Ammon's horn (tissue), 1 donor: ENCODE measurements around the gene ELAVL1.
"Not testable (repeated sequence)": the region's sequence is repeated elsewhere in the genome, so short reads cannot be mapped to it uniquely, and the experiment has no call there.

Experiments
- DNase-seq: peaks from one replicate; pipeline ENCODE4 v3.0.0-alpha.2; 2016; ENCODE audit warnings: low spot score

Gene ELAVL1

DNA sequence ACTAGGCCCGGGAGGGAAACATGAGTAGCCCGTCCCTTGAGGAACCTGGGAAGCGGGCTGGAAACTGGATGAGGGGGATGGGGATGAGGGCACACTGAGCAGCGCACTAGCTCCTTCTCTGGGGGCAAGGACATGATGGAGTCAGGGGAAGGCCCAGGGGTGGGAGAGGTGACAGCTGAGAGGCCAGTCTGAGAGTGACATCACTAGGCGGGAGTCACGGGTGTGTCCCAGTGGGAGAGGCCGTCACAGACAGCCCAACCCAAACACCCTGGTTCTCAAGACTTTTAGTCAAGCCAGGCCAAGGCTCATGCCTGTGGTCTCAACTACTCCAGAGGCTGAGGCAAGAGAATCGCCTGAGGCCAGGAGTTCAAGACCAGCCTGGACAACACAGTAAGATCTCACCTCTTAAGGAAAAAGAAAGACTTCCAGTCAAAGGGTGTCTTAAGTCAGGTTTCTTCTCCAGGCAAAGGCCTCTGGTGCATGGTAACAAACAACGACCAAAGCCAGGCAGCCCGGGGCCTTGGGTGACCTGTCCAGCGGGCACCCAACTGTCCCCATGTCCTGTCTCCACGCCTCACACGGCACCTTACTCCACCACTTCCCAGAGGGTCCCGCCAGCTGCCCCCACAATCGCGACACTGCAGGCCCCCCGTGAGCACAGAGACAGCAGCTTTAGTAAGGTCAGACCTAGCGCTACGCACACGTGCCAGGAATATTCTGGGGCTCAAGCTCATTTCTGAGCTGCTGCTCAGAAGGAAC lies 36.5 kb downstream of the ELAVL1 start:
- DNase-seq = no peak

DNA sequence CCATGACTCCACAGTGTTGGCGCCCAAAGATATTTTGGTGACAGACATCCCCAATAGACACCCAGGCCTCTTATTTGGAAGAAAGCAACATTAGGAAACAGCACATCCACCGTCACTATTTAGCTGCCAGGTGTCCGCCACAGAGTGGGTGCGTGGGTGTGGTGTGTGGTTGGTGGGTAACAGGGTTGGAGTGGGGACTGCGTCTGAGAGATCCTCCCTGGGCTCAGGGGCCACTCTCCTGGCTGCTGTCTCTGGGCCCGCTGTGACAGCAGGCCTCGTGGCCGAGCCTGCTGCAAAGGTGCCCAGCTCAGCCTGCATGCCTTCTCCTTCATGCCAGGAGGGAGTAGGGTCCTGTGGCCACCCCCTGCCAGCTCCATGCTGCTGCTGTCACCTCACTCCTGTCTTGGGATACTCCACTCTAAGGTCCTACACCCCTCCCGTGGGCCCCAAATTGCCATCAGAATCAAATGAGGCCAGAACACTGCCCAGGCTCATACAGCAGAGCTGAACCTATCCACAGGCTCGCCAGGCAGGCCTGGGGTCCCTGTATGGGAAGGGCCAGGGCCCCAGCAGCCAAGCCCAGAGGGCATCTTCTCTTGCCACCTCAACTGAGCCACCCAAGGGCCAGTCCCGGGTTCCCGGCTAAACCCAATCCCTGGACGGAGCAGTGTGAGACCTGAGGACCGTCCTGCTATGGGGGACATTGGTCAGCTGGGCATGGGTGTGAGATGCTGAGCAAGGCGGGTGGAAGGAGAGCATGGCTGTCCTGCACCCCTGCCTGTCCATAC lies 37.2 kb downstream of the ELAVL1 start:
- DNase-seq = no peak

GRCh38 chr19:7965921-7966665 lies 39.3 kb downstream of the ELAVL1 start:
- no peak for DNase-seq

GRCh38 chr19:7965259-7965841 lies 40.1 kb downstream of the ELAVL1 start:
- DNase-seq = no peak

DNA sequence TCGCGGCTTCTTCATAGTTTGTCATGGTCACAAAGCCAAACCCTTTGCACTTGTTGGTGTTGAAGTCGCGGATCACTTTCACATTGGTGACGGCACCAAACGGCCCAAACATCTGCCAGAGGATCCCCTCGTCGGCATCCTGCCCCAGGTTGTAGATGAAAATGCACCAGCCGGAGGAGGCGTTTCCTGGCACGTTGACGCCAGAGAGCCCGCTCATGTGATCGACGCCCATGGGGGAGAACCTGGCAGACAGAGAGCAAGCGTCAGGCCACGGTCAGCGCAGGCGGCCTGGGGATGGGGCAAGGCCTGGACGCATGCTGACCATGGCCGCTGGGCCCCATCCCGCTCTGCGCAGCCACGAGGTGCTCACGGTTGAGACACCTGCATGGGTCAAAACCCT lies 41.9 kb downstream of the ELAVL1 start:
- DNase-seq = no peak

GRCh38 chr19:7962644-7963268 lies 42.7 kb downstream of the ELAVL1 start:
- no peak for DNase-seq

GRCh38 chr19:7961920-7962626 lies 43.4 kb downstream of the ELAVL1 start:
- DNase-seq = no peak

DNA sequence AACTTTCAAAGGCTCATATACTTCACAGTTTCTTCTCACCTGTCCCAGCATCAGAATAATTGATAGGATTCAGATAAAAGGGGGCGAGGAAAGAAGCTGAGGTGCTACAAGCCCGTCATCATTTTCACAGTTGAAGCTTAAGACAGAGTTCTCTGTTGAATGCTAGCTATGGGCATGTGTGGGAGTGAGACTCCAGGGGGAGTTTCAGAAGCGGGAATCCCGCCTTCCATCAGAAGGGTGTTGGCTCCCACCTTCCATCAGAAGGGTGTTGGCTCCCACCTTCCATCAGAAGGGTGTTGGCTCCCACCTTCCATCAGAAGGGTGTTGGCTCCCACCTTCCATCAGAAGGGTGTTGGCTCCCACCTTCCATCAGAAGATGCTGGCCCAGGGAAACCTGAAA lies 44.4 kb downstream of the ELAVL1 start:
- DNase-seq = not testable (repeated sequence)

DNA sequence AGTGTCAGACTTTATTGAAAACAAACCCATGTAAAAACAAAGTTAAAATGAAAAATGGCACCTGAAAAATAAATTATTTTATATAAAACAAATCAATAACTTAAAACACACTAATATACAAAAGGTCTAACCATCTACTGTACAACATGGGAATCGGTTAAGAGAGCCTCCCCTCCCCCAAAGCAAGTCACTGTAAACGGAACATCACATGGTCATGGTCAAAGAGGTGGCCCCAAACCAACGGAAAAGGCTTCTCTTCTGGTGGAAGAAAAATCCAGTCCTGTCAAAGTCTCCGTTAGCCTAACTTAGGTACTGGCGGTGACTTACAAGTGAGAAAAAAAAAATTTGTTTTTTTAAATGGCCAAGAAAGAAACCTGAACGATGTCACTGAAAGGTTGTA lies 46.2 kb downstream of the ELAVL1 start:
- DNase-seq = no peak

- no peak for DNase-seq
Observed at GRCh38 chr19:7955696-7956095, 49.7 kb downstream of the ELAVL1 start.

DNA sequence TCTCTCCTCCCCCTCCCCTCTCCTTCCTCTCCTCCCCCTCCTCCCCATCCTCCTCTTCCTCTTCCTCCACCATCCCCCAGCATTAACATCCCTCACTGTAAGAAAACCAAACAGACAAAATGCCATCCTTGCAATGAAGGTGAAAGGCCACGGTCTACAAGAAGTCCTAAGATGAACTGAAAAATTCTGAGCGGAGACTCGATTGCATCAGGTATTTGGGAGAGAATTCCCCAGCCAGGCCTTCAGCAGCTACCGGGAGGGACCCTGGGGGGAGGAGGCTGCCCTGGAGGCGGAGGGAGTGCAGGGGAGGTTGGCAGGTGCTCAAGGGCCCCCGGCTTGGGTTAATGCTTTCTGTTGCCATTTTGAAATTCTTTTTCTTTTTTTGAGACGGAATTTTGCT lies 51.9 kb downstream of the ELAVL1 start:
- no peak for DNase-seq

GRCh38 chr19:7953060-7953459 lies 52.4 kb downstream of the ELAVL1 start:
- no peak for DNase-seq

- DNase-seq = peak; percentile 35
Observed at GRCh38 chr19:7947939-7948338, 57.5 kb downstream of the ELAVL1 start.

DNA sequence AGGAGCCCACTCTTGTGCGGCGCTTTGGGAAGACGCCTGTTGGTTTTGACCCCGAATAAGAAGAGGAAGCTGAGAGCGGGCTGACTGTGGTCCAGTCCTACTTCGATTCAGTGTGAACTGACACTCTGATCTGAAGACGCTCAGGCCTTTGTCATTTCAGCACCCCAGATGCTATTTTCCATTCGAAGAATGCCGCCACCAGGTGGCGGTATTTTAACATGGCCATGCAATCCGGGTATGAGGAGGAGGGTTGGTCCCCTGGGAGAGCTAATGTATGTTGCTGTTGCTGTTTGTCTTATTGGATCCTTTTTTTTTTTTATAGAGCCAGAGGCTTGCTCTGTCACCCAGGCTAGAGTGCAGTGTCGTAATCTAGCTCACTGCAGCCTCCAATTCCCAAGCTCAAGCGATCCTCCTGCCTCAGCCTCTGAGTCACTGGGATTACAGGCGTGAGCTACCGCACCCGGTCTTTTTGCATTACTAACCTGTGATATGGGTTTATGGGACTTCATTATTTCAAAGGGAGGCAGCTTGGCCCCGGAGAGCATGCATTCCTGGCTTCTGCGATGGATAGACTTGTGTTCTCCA lies 61.2 kb downstream of the ELAVL1 start:
- DNase-seq = peak; percentile 88

DNA sequence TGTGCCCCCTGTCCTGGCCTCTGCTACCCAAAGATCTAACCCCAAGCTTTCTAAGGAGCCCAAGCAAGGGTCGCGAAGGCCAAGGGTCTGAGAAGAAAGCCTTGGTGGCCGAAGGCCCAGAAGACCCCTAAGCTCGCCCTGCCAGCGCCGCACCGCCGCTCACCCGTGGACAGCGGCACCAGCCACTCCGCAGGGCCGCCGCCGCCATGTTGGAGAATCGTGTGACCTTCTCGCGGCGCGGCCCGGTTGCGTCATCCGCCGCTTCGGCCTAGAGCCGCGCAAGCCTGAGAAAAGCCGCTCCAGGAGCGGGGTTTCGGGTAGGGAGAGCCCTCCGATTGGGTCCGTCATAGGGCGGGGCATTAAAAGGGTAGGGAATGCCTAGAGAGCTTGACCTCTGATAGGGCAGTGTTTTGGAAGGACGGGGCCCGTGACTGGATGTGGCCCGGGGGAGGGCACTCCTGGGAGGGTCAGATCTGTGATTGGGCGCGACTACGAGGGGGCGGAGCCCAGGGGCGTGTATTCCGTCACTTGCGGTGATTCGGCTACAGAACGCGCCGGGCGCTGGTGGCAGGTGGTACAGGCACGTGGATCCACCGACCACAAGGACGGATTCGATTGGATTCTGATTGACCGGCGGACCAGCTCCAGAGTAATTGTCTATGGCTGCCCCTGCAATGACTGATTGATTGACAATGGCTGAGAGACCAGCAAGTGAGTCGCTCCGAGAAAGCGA lies 61.8 kb downstream of the ELAVL1 start, which contains the start of gene TIMM44:
TIMM44 (minus strand) TSS at position 223 of the 733 bp plus-strand sequence; CDS start at position 208, 15 bp downstream.
- DNase-seq = peak; percentile 100

- DNase-seq = no peak
Observed at GRCh38 chr19:7942981-7943443, 62.4 kb downstream of the ELAVL1 start.

GRCh38 chr19:7941895-7942596 lies 63.4 kb downstream of the ELAVL1 start:
- DNase-seq = no peak

DNA sequence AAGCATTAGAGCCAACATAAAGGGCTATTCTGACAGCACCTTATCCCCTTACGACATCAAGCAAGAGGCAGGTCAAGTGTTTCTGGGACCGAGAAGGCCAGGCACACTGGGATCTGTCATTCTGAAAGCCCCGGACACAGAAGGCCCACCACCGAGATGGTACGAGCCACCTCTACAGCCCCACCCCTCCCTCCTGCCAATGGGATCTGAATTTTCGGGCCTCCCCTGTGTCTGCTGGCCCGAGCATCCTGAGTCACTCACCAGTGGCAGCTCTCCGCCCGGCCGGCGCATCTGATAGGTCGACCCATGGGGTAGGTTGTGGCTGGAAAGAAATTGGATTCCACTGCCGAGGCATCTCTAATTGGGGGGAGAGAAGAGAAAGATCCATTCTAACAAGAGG lies 64.6 kb downstream of the ELAVL1 start:
- DNase-seq = no peak

GRCh38 chr19:7934766-7935165 lies 70.7 kb downstream of the ELAVL1 start:
- no peak for DNase-seq
